ENCODE results near the gene TMIE. TPM values are rescaled to one million over a fixed set of nuclear protein-coding genes. Genes with fewer than 3 reads are reported as not detected.

Gene TMIE
- total RNA-seq, 1 experiment from 2014 or later: 6.5 TPM

DNA sequence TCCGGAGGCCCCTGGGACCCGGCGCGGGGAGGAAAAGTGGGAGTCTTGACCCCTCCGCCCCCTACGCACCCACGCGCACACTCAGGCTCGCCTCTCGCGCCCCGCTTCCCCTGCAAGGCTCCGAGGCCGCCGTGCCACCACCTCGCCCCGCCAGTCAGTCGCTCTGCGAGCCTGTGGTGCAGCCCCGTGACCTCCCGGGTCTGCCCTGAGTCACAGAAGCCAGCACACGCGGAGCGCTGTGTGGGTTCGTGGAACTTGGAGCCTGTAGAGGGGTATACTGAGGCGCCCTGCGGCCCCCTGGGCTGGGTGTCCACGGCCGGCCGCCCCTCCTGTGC, 7.3 kb upstream of the TMIE start:
- no peaks in the 10 kb centered on the region for H3K9me2 ChIP-seq (ENCODE audit: insufficient read depth)
- H3K27ac ChIP-seq: no peak overlapping the region
- peak overlapping the region; percentile 99 for H3K4me2 ChIP-seq
- TF ChIP-seq, protein P1, sequence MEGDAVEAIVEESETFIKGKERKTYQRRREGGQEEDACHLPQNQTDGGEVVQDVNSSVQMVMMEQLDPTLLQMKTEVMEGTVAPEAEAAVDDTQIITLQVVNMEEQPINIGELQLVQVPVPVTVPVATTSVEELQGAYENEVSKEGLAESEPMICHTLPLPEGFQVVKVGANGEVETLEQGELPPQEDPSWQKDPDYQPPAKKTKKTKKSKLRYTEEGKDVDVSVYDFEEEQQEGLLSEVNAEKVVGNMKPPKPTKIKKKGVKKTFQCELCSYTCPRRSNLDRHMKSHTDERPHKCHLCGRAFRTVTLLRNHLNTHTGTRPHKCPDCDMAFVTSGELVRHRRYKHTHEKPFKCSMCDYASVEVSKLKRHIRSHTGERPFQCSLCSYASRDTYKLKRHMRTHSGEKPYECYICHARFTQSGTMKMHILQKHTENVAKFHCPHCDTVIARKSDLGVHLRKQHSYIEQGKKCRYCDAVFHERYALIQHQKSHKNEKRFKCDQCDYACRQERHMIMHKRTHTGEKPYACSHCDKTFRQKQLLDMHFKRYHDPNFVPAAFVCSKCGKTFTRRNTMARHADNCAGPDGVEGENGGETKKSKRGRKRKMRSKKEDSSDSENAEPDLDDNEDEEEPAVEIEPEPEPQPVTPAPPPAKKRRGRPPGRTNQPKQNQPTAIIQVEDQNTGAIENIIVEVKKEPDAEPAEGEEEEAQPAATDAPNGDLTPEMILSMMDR (conservative IDR thresholded peaks at IDR 0.05): no peak
- no peak for TF ChIP-seq EZH2 (IDR thresholded peaks at IDR 0.05; ENCODE audit: low read depth)
- H3K9me3 ChIP-seq (ENCODE audit: insufficient read depth, low read depth): no peaks in the 10 kb centered on the region
- peaks cover 18% of the 10 kb centered on the region for H3K79me2 ChIP-seq (ENCODE audit: low read depth)
- H3K4me3 ChIP-seq: peak overlapping the region; percentile 92; the same call in 1 of the 2 replicates
- no TSS peak for BruUV-seq (replicated peaks)
- H3K4me1 ChIP-seq (replicated peaks; ENCODE audit: insufficient read depth): peaks cover 21% of the 10 kb centered on the region
- H3K27me3 ChIP-seq (ENCODE audit: insufficient read depth, low read depth): no peaks in the 10 kb centered on the region
- H3F3A ChIP-seq (ENCODE audit: insufficient read depth, low read depth): peaks cover 17% of the 10 kb centered on the region; the same call in 1 of the 2 replicates
- no peak for DNase-seq
- ChIA-PET POLR2A (ENCODE audit: unreplicated experiment) (interaction anchor here (0.6 kb wide), 2 partner anchors 19 to 269 kb away, joined by 3 to 6 read pairs; no protein-coding TSS in a partner anchor), CTCF (no interaction called here)
- H4K20me1 ChIP-seq (ENCODE audit: insufficient read depth): no peaks in the 10 kb centered on the region; the same call in 1 of the 2 replicates
- intact Hi-C loops (cut with micrococcal nuclease; ENCODE audit: unreplicated experiment): loop anchor here (2.0 to 10.0 kb wide), 4 partner anchors 137 to 821 kb away; partner anchors contain the start of genes CCDC12 and ELP6
- H3K36me3 ChIP-seq (ENCODE audit: low read depth): no peaks in the 10 kb centered on the region
- H2AFZ ChIP-seq: no peak overlapping the region

DNA sequence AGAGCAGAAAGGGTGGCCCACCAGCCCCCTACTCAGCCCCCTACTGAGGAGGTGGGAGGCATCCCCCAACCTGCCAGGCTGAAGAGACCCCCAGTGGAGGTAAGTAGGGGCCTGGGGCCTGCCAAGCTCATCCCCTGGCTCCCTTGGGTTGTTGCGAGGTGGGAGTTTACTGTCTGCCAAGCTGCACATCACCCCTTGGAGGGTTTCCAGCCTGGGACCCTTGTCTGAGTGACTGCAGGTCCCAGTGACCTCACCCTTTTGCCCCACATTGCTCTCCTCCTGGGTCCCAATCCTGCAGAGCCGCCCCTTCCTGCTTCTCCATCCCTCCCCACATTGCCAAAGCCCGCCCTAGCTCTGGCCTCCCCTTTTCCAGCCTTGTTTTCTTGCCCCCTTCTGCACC, 6.7 kb upstream of the TMIE start:
- Histone ChIP-seq H3F3A (ENCODE audit: insufficient read depth, low read depth) (peaks cover 17% of the 10 kb centered on the region; the same call in 1 of the 2 replicates), H3K36me3 (ENCODE audit: low read depth) (no peaks in the 10 kb centered on the region), H3K27ac (no peak overlapping the region), H4K20me1 (ENCODE audit: insufficient read depth) (no peaks in the 10 kb centered on the region; the same call in 1 of the 2 replicates), H3K4me3 (no peak overlapping the region), H3K4me1 (replicated peaks; ENCODE audit: insufficient read depth) (peaks cover 24% of the 10 kb centered on the region), H3K9me3 (ENCODE audit: insufficient read depth, low read depth) (no peaks in the 10 kb centered on the region), H3K4me2 (no peak overlapping the region), H2AFZ (no peak overlapping the region), H3K9me2 (ENCODE audit: insufficient read depth) (no peaks in the 10 kb centered on the region), H3K79me2 (ENCODE audit: low read depth) (peaks cover 18% of the 10 kb centered on the region), H3K27me3 (ENCODE audit: insufficient read depth, low read depth) (no peaks in the 10 kb centered on the region)
- POLR2A ChIA-PET (ENCODE audit: unreplicated experiment): no interaction called here
- DNase-seq: no peak
- intact Hi-C loops (cut with micrococcal nuclease; ENCODE audit: unreplicated experiment): loop anchor here (10.0 kb wide), 2 partner anchors 210 to 820 kb away; partner anchors contain the start of gene ELP6
- TF ChIP-seq EZH2 (IDR thresholded peaks at IDR 0.05; ENCODE audit: low read depth): no peak
- TF ChIP-seq, protein P1 (conservative IDR thresholded peaks at IDR 0.05): no peak
- CTCF ChIA-PET: no interaction called here
- no TSS peak for BruUV-seq (replicated peaks)

DNA sequence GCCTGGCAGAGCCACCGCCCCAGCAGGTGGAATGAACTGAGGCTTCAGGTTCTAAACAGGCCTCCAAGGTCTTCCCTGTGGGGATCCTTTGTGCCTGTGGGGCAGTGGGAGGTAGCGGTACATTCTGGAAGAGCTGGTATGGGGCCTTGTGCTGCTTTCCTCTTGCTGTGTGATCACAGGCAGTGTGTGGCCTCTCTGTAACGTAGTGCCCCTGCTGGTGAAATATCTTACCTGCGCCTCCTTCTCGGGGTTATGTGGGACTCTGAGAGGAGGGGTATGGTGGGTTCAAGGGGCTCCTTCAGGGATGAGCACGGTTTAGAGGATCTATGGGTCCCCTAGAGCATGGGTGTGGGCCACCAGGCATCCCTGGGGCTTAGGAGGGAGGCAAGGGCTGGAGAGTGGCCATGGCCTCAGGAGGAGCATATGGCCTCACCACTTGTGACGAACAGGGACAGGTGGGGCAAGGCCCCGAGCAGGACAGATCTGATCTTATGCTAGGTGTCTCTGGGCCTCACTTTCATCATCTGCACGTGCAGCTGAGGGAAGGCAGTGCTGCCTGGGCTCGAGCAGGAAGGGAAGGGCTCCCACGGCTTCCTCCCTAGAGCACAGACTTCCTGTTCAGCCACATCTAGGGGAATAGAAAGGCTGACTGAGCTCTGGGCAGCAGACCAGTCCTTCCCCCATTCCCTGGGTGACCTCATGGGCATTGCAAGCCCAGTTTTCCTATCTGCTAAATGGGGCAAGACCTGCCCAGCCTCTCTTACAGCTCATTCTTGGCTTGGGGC, 5.8 kb upstream of the TMIE start:
- Histone ChIP-seq H3K4me3 (no peak overlapping the region), H2AFZ (no peak overlapping the region), H3K4me2 (no peak overlapping the region), H3K9me3 (ENCODE audit: insufficient read depth, low read depth) (no peaks in the 10 kb centered on the region), H3K27me3 (ENCODE audit: insufficient read depth, low read depth) (no peaks in the 10 kb centered on the region), H3K27ac (no peak overlapping the region), H3K4me1 (replicated peaks; ENCODE audit: insufficient read depth) (peaks cover 31% of the 10 kb centered on the region), H3K9me2 (ENCODE audit: insufficient read depth) (no peaks in the 10 kb centered on the region), H4K20me1 (ENCODE audit: insufficient read depth) (no peaks in the 10 kb centered on the region; the same call in 1 of the 2 replicates), H3K36me3 (ENCODE audit: low read depth) (no peaks in the 10 kb centered on the region), H3F3A (ENCODE audit: insufficient read depth, low read depth) (peaks cover 17% of the 10 kb centered on the region; the same call in 1 of the 2 replicates), H3K79me2 (ENCODE audit: low read depth) (peaks cover 13% of the 10 kb centered on the region; the same call in 1 of the 2 replicates)
- BruUV-seq (replicated peaks): no TSS peak
- DNase-seq: no peak
- intact Hi-C loops (cut with micrococcal nuclease; ENCODE audit: unreplicated experiment): loop anchor here (10.0 kb wide), 2 partner anchors 211 to 819 kb away; partner anchors contain the start of gene ELP6
- no peak for TF ChIP-seq EZH2 (IDR thresholded peaks at IDR 0.05; ENCODE audit: low read depth)
- TF ChIP-seq, protein P1 (conservative IDR thresholded peaks at IDR 0.05): peak; percentile 56
- ChIA-PET POLR2A (ENCODE audit: unreplicated experiment) (interaction anchor here (0.6 kb wide), 2 partner anchors 23 to 628 kb away, joined by 3 read pairs; no protein-coding TSS in a partner anchor), CTCF (interaction anchor here (1.1 kb wide), 1 partner anchor 598 kb away, joined by 3 read pairs; no protein-coding TSS in a partner anchor)

Measured in PC-9 (cell line).